ENCODE measurements around the gene FFAR3. TPM values are rescaled to one million over a fixed set of nuclear protein-coding genes. Genes with fewer than 3 reads are reported as not detected.

FFAR3 gene
- total and polyA plus RNA-seq, 9 of the 15 experiments (the other 6 are each of a cell fraction or from before 2014, with no cell fraction given): not detected

- TF ChIP-seq PCBP2 (IDR thresholded peaks at IDR 0.05; ENCODE audit: low read depth, low read length, poor library complexity, severe bottlenecking) (no peak), ILF3 (IDR thresholded peaks at IDR 0.05; ENCODE audit: borderline replicate concordance) (no peak), RHOXF2B (CRISPR knock-in tag; conservative IDR thresholded peaks at IDR 0.05) (no peak), RBFOX2 (IDR thresholded peaks at IDR 0.05; ENCODE audit: low read depth, low read length) (no peak), ERF (CRISPR knock-in tag; IDR thresholded peaks at IDR 0.05) (no peak)
- TF ChIP-seq, protein P1, sequence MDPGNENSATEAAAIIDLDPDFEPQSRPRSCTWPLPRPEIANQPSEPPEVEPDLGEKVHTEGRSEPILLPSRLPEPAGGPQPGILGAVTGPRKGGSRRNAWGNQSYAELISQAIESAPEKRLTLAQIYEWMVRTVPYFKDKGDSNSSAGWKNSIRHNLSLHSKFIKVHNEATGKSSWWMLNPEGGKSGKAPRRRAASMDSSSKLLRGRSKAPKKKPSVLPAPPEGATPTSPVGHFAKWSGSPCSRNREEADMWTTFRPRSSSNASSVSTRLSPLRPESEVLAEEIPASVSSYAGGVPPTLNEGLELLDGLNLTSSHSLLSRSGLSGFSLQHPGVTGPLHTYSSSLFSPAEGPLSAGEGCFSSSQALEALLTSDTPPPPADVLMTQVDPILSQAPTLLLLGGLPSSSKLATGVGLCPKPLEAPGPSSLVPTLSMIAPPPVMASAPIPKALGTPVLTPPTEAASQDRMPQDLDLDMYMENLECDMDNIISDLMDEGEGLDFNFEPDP (CRISPR knock-in tag; IDR thresholded peaks at IDR 0.05): no peak
These were observed 37.3 kb downstream of the FFAR3 start (continued) for GRCh38 chr19:35395382-35396199.

DNA sequence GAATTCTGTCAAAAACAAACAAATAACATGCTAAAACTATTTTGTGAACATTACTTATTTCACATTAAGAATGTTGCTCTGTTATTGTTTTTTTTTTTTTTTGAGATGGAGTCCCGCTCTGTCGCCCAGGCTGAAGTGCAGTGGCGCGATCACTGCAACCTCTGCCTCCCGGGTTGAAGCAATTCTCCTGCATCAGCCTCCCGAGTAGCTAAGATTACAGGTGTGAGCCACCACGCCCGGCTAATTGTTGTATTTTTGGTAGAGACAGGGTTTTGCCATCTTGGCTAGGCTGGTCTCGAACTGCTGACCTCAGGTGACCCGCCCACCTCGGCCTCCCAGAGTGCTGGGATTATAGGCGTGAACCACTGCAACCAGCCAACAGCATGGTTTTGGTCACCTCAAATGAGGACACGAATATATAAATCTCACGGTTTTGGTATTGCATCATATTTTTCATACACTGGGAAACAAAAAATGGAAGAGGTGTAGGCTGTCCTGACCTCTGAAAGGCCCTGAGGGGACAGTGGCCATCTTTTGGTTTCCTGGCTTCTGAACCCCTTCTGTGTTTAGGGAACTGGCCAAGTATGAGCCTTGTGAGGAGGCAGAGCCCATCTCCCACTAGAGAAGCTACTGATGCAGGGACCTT is 38.1 kb downstream of the FFAR3 start:
- no peak overlapping the region for H3K4me2 ChIP-seq (ENCODE audit: insufficient read depth, low read length)
- in situ Hi-C loops (cut with MboI): no loop called here
- DNase-seq (ENCODE audit: extremely low read depth in 1 of 4, low spot score in 3 of 4): no peak
- H3K4me3 ChIP-seq: no peak overlapping the region
- H3K27ac ChIP-seq (ENCODE audit: extremely low read depth, low read depth, low read length): no peak overlapping the region
- ATAC-seq: no peak
- no peaks in the 10 kb centered on the region for H3K9me3 ChIP-seq (replicated peaks; ENCODE audit: control insufficient read depth, insufficient read depth, low read depth, low read length)
- intact Hi-C loops (cut with micrococcal nuclease): no loop called here
- no peaks in the 10 kb centered on the region for H4K20me1 ChIP-seq (replicated peaks; ENCODE audit: control insufficient read depth, insufficient read depth, low read length)
- H3K27me3 ChIP-seq (ENCODE audit: control insufficient read depth in 2 of 2, insufficient read depth in 2 of 2, low read length in 2 of 2): no peaks in the 10 kb centered on the region; a peak in 1 of 5 replicates
- no peaks in the 10 kb centered on the region for H3K36me3 ChIP-seq (ENCODE audit: control insufficient read depth, insufficient read depth, low read length)
- POLR2A ChIA-PET: interaction anchor here (0.6 kb wide), 2 partner anchors 19 to 309 kb away, joined by 3 read pairs; no protein-coding TSS in a partner anchor
- H3K4me1 ChIP-seq (replicated peaks in 1 of 2; ENCODE audit: control insufficient read depth in 2 of 2, insufficient read depth in 2 of 2, low read length in 2 of 2): peaks cover 0 to 10% of the 10 kb centered on the region in 2 experiments; a peak in 3 of 5 replicates
- CTCF ChIA-PET (ENCODE audit: low intra/inter-chr PET ratio): interaction anchor here (0.6 kb wide), 1 partner anchor 62 kb away, joined by 3 read pairs; no protein-coding TSS in a partner anchor
- H3K9ac ChIP-seq (ENCODE audit: insufficient read depth in 1 of 2, low read depth in 2 of 2, low read length in 2 of 2): no peak overlapping the region
- no peak for FAIRE-seq
- H2AFZ ChIP-seq (ENCODE audit: low read depth, low read length): no peak overlapping the region
- 43% methylated on average over 12 of the region's 14 CpGs for WGBS (ENCODE audit: insufficient coverage, low coverage, missing lambda C conversion rate)
- no TSS peak for BruUV-seq (replicated peaks)
- H3K79me2 ChIP-seq (ENCODE audit: control insufficient read depth, insufficient read depth, low read length): no peaks in the 10 kb centered on the region
- no peaks in the 10 kb centered on the region for H3K9me1 ChIP-seq (ENCODE audit: control insufficient read depth, insufficient read depth, low read length)
- peak; percentile 87 for TF ChIP-seq CEBPB (tag; IDR thresholded peaks at IDR 0.05)
- no peak; the same call in 1 of the 2 replicates for TF ChIP-seq CEBPG (CRISPR knock-in tag; IDR thresholded peaks at IDR 0.05)
- TF ChIP-seq CEBPG (tag; conservative IDR thresholded peaks at IDR 0.05 in 1 of 2, IDR thresholded peaks at IDR 0.05 in 1 of 2): peak; percentile 79 to 90
- TF ChIP-seq, protein P2, sequence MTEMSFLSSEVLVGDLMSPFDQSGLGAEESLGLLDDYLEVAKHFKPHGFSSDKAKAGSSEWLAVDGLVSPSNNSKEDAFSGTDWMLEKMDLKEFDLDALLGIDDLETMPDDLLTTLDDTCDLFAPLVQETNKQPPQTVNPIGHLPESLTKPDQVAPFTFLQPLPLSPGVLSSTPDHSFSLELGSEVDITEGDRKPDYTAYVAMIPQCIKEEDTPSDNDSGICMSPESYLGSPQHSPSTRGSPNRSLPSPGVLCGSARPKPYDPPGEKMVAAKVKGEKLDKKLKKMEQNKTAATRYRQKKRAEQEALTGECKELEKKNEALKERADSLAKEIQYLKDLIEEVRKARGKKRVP (CRISPR knock-in tag; IDR thresholded peaks at IDR 0.05): peak; percentile 67
- TF ChIP-seq ZKSCAN8 (CRISPR knock-in tag; IDR thresholded peaks at IDR 0.05): no peak
- no peak for TF ChIP-seq ARID1B (IDR thresholded peaks at IDR 0.05)
- no peak for TF ChIP-seq PCBP2 (IDR thresholded peaks at IDR 0.05; ENCODE audit: low read depth, low read length, poor library complexity, severe bottlenecking)
- TF ChIP-seq, protein P3, sequence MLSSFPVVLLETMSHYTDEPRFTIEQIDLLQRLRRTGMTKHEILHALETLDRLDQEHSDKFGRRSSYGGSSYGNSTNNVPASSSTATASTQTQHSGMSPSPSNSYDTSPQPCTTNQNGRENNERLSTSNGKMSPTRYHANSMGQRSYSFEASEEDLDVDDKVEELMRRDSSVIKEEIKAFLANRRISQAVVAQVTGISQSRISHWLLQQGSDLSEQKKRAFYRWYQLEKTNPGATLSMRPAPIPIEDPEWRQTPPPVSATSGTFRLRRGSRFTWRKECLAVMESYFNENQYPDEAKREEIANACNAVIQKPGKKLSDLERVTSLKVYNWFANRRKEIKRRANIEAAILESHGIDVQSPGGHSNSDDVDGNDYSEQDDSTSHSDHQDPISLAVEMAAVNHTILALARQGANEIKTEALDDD (IDR thresholded peaks at IDR 0.05): no peak
- peak; percentile 61; the same call in 1 of the 2 replicates for TF ChIP-seq ZSCAN32 (CRISPR knock-in tag; IDR thresholded peaks at IDR 0.05)
- no peak for TF ChIP-seq EZH2 (IDR thresholded peaks at IDR 0.05; ENCODE audit: borderline replicate concordance, low read depth, low read length)
